ENCODE measurements around the gene NCOA6. TPM values are rescaled to one million over a fixed set of nuclear protein-coding genes. Genes with fewer than 3 reads are reported as not detected.
"Not testable (repeated sequence)": the region's sequence is repeated elsewhere in the genome, so short reads cannot be mapped to it uniquely, and the experiment has no call there.

NCOA6 gene
- total RNA-seq, 1 donor from 2014 or later: 19.2 TPM

GRCh38 chr20:34792687-34793363, 32.6 kb downstream of the NCOA6 start:
- intact Hi-C loops (cut with DNase I): no loop called here
- TF ChIP-seq POLR2A (IDR thresholded peaks at IDR 0.05): no peak
- no peak for TF ChIP-seq CTCF (IDR thresholded peaks at IDR 0.05)
- TF ChIP-seq POLR2AphosphoS5 (IDR thresholded peaks at IDR 0.05; ENCODE audit: insufficient read depth in 1 of 2, low read depth in 1 of 2): no peak
- no peak overlapping the region for H3K27ac ChIP-seq
- DNase-seq (ENCODE audit: extremely low spot score in 2 of 2): no peak
- no peak overlapping the region for H3K4me3 ChIP-seq
- no peaks in the 10 kb centered on the region for H3K27me3 ChIP-seq
- no peaks in the 10 kb centered on the region for H3K36me3 ChIP-seq
- peaks cover 11% of the 10 kb centered on the region for H3K4me1 ChIP-seq
- H3K9me3 ChIP-seq: no peaks in the 10 kb centered on the region

GRCh38 chr20:34791289-34792020, 34.0 kb downstream of the NCOA6 start:
- TF ChIP-seq CTCF (IDR thresholded peaks at IDR 0.05) (no peak), POLR2AphosphoS5 (IDR thresholded peaks at IDR 0.05; ENCODE audit: insufficient read depth in 1 of 2, low read depth in 1 of 2) (no peak), POLR2A (IDR thresholded peaks at IDR 0.05) (no peak)
- intact Hi-C loops (cut with DNase I): no loop called here
- H3K27me3 ChIP-seq: no peaks in the 10 kb centered on the region
- peaks cover 11% of the 10 kb centered on the region for H3K4me1 ChIP-seq
- no peak for DNase-seq (ENCODE audit: extremely low spot score in 2 of 2)
- no peak overlapping the region for H3K4me3 ChIP-seq
- H3K9me3 ChIP-seq: no peaks in the 10 kb centered on the region
- H3K27ac ChIP-seq: no peak overlapping the region
- H3K36me3 ChIP-seq: no peaks in the 10 kb centered on the region

GRCh38 chr20:34781220-34781619, 44.2 kb downstream of the NCOA6 start:
- Histone ChIP-seq H3K27me3 (no peaks in the 10 kb centered on the region), H3K4me1 (no peaks in the 10 kb centered on the region), H3K4me3 (no peak overlapping the region), H3K27ac (no peak overlapping the region), H3K36me3 (peaks cover 0 to 18% of the 10 kb centered on the region in 2 donors), H3K9me3 (no peaks in the 10 kb centered on the region)
- DNase-seq (ENCODE audit: extremely low spot score in 2 of 2): no peak
- intact Hi-C loops (cut with DNase I): no loop called here
- TF ChIP-seq CTCF (IDR thresholded peaks at IDR 0.05) (no peak), POLR2A (IDR thresholded peaks at IDR 0.05) (no peak), POLR2AphosphoS5 (IDR thresholded peaks at IDR 0.05; ENCODE audit: insufficient read depth in 1 of 2, low read depth in 1 of 2) (no peak)

GRCh38 chr20:34780291-34780690, 45.2 kb downstream of the NCOA6 start:
- H3K36me3 ChIP-seq: peaks cover 0 to 26% of the 10 kb centered on the region in 2 donors

GRCh38 chr20:34776177-34776576, 49.3 kb downstream of the NCOA6 start:
- intact Hi-C loops (cut with DNase I): loop anchor here (10.0 kb wide), 1 partner anchor 461 kb away; no protein-coding TSS in a partner anchor

More at GRCh38 chr20:34780291-34780690, 45.2 kb downstream of the NCOA6 start:
- intact Hi-C loops (cut with DNase I); H3K4me3 ChIP-seq; H3K27ac ChIP-seq; H3K27me3 ChIP-seq; H3K4me1 ChIP-seq; H3K9me3 ChIP-seq; DNase-seq (ENCODE audit: extremely low spot score in 2 of 2): not testable (repeated sequence)

More at GRCh38 chr20:34776177-34776576, 49.3 kb downstream of the NCOA6 start:
- no peak overlapping the region for H3K27ac ChIP-seq
- H3K36me3 ChIP-seq: peaks cover 0 to 44% of the 10 kb centered on the region in 2 donors
- TF ChIP-seq POLR2AphosphoS5 (IDR thresholded peaks at IDR 0.05; ENCODE audit: insufficient read depth in 1 of 2, low read depth in 1 of 2) (no peak), POLR2A (IDR thresholded peaks at IDR 0.05) (no peak), CTCF (IDR thresholded peaks at IDR 0.05) (no peak)
- H3K4me1 ChIP-seq: no peaks in the 10 kb centered on the region
- DNase-seq (ENCODE audit: extremely low spot score in 2 of 2): no peak
- no peak overlapping the region for H3K4me3 ChIP-seq
- no peaks in the 10 kb centered on the region for H3K27me3 ChIP-seq
- no peaks in the 10 kb centered on the region for H3K9me3 ChIP-seq
